Large intestine (tissue), 3 donors: ENCODE measurements around the gene LSM3. TPM values are rescaled to one million over a fixed set of nuclear protein-coding genes. Genes with fewer than 3 reads are reported as not detected.
A peak's percentile ranks its signal among the peaks of the same experiment; 100 is the strongest.

Source experiments
- DNase-seq, 2 donors: peaks; one replicate each; pipeline versions ENCODE4 v3.0.0 to v3.0.0-alpha.2; 2013
- H3K27ac ChIP-seq: one replicate; pipeline ENCODE4 v1.5.1; 2013; ENCODE audit warnings: low read length
- H3K27me3 ChIP-seq: 2 replicates; pipeline ENCODE4 v1.6.1; 2013; ENCODE audit warnings: low read length; ENCODE audit not compliant: control insufficient read depth, insufficient read depth
- H3K36me3 ChIP-seq: 2 replicates; pipeline ENCODE4 v1.6.1; 2013; ENCODE audit warnings: low read length; ENCODE audit not compliant: control insufficient read depth, insufficient read depth
- H3K4me1 ChIP-seq: one replicate; pipeline ENCODE4 v1.6.1; 2013; ENCODE audit warnings: low read length; ENCODE audit not compliant: control insufficient read depth, insufficient read depth
- H3K4me3 ChIP-seq: one replicate; pipeline ENCODE4 v1.5.1; 2013; ENCODE audit warnings: low read length
- H3K9me3 ChIP-seq: one replicate; pipeline ENCODE4 v1.6.1; 2013; ENCODE audit warnings: mild to moderate bottlenecking, low read depth, low read length, moderate library complexity; ENCODE audit not compliant: control insufficient read depth
- WGBS: methylation state at CpG from one replicate; pipeline ENCODE4 v1.1.5; 2013; ENCODE audit warnings: low lambda C conversion rate; ENCODE audit not compliant: insufficient coverage; 5-methylcytosine and 5-hydroxymethylcytosine counted together
- polyA plus RNA-seq: library from polyadenylated mRNA; unstranded; fragments of 120-200 nt; gene quantifications from one replicate; pipeline ENCODE4 v1.2.1, GENCODE V29; 2013

Gene LSM3
- polyA plus RNA-seq, 1 donor, result 13.7 TPM

GRCh38 chr3:14150078-14150477 is 28.5 kb upstream of the LSM3 start:
- Histone ChIP-seq H3K4me3 (no peak overlapping the region), H3K9me3 (no peaks in the 10 kb centered on the region), H3K4me1 (peaks cover 27% of the 10 kb centered on the region), H3K36me3 (peaks cover 84% of the 10 kb centered on the region), H3K27me3 (no peaks in the 10 kb centered on the region), H3K27ac (no peak overlapping the region)
- DNase-seq, result no peak
- WGBS, result no CpG with 5 or more reads among the region's 9 CpGs

- Histone ChIP-seq H3K36me3 (peaks cover 79% of the 10 kb centered on the region), H3K9me3 (no peaks in the 10 kb centered on the region), H3K4me1 (peaks cover 22% of the 10 kb centered on the region), H3K4me3 (no peak overlapping the region), H3K27ac (no peak overlapping the region), H3K27me3 (no peaks in the 10 kb centered on the region)
- 100% methylated on average over 4 of the region's 9 CpGs for WGBS
- no peak for DNase-seq
These were observed 28.0 kb upstream of the LSM3 start for GRCh38 chr3:14150491-14151230.

- no peak overlapping the region for H3K4me3 ChIP-seq
- no peak overlapping the region for H3K27ac ChIP-seq
- H3K9me3 ChIP-seq, result no peaks in the 10 kb centered on the region
- no peaks in the 10 kb centered on the region for H3K27me3 ChIP-seq
- DNase-seq, result no peak
- no CpG with 5 or more reads among the region's 12 CpGs for WGBS
- peaks cover 21% of the 10 kb centered on the region for H3K4me1 ChIP-seq
- H3K36me3 ChIP-seq, result peaks cover 76% of the 10 kb centered on the region
These were observed 27.0 kb upstream of the LSM3 start for GRCh38 chr3:14151471-14152083.

- H3K36me3 ChIP-seq, result peaks cover 76% of the 10 kb centered on the region
- H3K27ac ChIP-seq, result no peak overlapping the region
- H3K27me3 ChIP-seq, result no peaks in the 10 kb centered on the region
- H3K4me3 ChIP-seq, result no peak overlapping the region
- no CpG with 5 or more reads among the region's 11 CpGs for WGBS
- DNase-seq, result peak in 1 of 2 donors; percentile 64
- no peaks in the 10 kb centered on the region for H3K9me3 ChIP-seq
- H3K4me1 ChIP-seq, result peaks cover 14% of the 10 kb centered on the region
These were observed 26.2 kb upstream of the LSM3 start for GRCh38 chr3:14152233-14152962.

GRCh38 chr3:14152963-14153355 is 25.7 kb upstream of the LSM3 start:
- WGBS, result no CpG with 5 or more reads among the region's 4 CpGs
- no peak overlapping the region for H3K27ac ChIP-seq
- H3K4me3 ChIP-seq, result no peak overlapping the region
- H3K27me3 ChIP-seq, result no peaks in the 10 kb centered on the region
- no peaks in the 10 kb centered on the region for H3K9me3 ChIP-seq
- no peak for DNase-seq
- peaks cover 11% of the 10 kb centered on the region for H3K4me1 ChIP-seq
- H3K36me3 ChIP-seq, result peaks cover 77% of the 10 kb centered on the region

- H3K9me3 ChIP-seq, result no peaks in the 10 kb centered on the region
- no peak overlapping the region for H3K27ac ChIP-seq
- H3K4me3 ChIP-seq, result no peak overlapping the region
- DNase-seq, result no peak
- peaks cover 11% of the 10 kb centered on the region for H3K4me1 ChIP-seq
- no peaks in the 10 kb centered on the region for H3K27me3 ChIP-seq
- peaks cover 77% of the 10 kb centered on the region for H3K36me3 ChIP-seq
- WGBS, result no CpG with 5 or more reads among the region's 6 CpGs
These were observed 25.0 kb upstream of the LSM3 start for GRCh38 chr3:14153663-14154062.

GRCh38 chr3:14154276-14154675 is 24.3 kb upstream of the LSM3 start:
- WGBS, result 100% methylated on average over 2 of the region's 5 CpGs
- DNase-seq, result no peak
- Histone ChIP-seq H3K36me3 (peaks cover 81% of the 10 kb centered on the region), H3K4me3 (no peak overlapping the region), H3K4me1 (peaks cover 11% of the 10 kb centered on the region), H3K27me3 (no peaks in the 10 kb centered on the region), H3K9me3 (no peaks in the 10 kb centered on the region), H3K27ac (no peak overlapping the region)

- DNase-seq, result no peak
- Histone ChIP-seq H3K27ac (no peak overlapping the region), H3K36me3 (peaks cover 85% of the 10 kb centered on the region), H3K9me3 (no peaks in the 10 kb centered on the region), H3K4me3 (no peak overlapping the region), H3K27me3 (no peaks in the 10 kb centered on the region), H3K4me1 (peaks cover 11% of the 10 kb centered on the region)
- 100% methylated on average over 1 of the region's 7 CpGs for WGBS
These were observed 23.6 kb upstream of the LSM3 start for GRCh38 chr3:14154895-14155440.

- peaks cover 4% of the 10 kb centered on the region for H3K9me3 ChIP-seq
- H3K36me3 ChIP-seq, result peaks cover 87% of the 10 kb centered on the region
- H3K27ac ChIP-seq, result no peak overlapping the region
- no peak overlapping the region for H3K4me3 ChIP-seq
- WGBS, result 100% methylated on average over 1 of the region's 7 CpGs
- H3K27me3 ChIP-seq, result no peaks in the 10 kb centered on the region
- H3K4me1 ChIP-seq, result peaks cover 11% of the 10 kb centered on the region
- DNase-seq, result no peak
These were observed 22.4 kb upstream of the LSM3 start for GRCh38 chr3:14156201-14156600.

GRCh38 chr3:14156843-14157561 is 21.6 kb upstream of the LSM3 start:
- Histone ChIP-seq H3K36me3 (peaks cover 85% of the 10 kb centered on the region), H3K27ac (no peak overlapping the region), H3K4me3 (no peak overlapping the region), H3K9me3 (peaks cover 12% of the 10 kb centered on the region), H3K27me3 (no peaks in the 10 kb centered on the region), H3K4me1 (peaks cover 11% of the 10 kb centered on the region)
- WGBS, result no CpG with 5 or more reads among the region's 13 CpGs
- no peak for DNase-seq
